Measurements from ENCODE around the gene SLC9A1.
A peak's percentile ranks its signal among the peaks of the same experiment; 100 is the strongest.
"Not testable (repeated sequence)": the region's sequence is repeated elsewhere in the genome, so short reads cannot be mapped to it uniquely, and the experiment has no call there.

The SLC9A1 gene

GRCh38 chr1:27132624-27133023 lies 22.3 kb downstream of the SLC9A1 start:
- DNase-seq (ENCODE audit: low spot score) = no peak

DNA sequence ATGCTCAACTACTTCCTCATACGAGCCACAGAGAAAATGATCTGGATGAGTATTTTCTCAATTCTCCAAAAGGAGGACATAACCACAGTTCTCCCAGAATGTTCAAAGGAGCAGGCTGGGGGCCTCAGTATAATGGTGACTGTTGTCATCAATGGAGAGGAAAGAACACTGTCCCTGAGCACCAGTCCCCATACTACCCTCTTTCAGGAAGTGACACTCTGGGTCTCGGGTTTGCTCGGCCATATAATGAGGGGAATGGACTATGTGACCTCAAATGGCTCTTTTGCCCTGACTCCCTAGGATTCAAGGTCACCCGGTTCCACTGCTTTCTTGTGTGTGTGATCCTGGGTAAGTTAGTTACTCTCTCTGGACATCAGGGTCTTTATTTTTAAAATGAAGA lies 22.8 kb downstream of the SLC9A1 start:
- DNase-seq (ENCODE audit: low spot score) = no peak

DNA sequence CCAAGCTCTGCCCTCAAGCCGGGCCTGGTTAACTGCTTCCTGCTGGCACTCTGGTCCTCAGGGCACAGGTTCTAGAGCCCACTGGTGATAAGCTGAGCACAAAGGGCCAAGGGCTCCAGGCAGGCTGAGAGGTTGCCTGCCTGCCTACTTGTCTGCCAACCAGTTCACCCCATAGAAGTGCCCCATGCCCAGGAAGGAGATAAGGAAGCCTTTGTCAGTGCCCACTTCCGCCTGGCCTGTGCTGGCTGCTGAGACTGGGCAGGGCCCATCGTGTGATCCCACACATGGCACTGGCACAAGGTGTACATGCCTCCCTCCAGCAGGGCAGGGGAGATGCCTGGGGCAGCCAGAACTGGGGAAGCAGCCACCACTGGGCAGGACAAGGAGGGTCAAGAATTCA lies 24.1 kb downstream of the SLC9A1 start:
- no peak for DNase-seq (ENCODE audit: low spot score)

DNA sequence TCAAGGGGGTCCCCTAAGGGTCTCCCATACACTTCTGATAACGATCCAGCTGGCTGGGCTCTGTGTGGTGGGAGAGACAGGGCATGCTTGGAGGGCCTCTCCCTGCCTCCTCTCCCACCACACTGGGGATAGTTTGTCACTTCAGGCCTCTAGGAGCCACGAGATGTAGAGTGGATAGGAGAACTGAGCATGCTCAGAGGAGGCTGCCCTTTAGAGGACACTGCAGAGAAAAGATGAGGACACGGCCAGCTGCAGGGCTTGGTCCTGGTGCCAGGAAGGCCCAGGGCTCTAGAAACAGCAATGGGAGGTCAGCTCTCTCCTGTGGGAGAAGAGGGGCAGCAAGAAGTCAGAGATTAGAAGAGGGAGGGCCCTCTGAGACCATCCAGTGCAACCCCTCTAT lies 25.7 kb downstream of the SLC9A1 start:
- no peak for DNase-seq (ENCODE audit: low spot score)

DNA sequence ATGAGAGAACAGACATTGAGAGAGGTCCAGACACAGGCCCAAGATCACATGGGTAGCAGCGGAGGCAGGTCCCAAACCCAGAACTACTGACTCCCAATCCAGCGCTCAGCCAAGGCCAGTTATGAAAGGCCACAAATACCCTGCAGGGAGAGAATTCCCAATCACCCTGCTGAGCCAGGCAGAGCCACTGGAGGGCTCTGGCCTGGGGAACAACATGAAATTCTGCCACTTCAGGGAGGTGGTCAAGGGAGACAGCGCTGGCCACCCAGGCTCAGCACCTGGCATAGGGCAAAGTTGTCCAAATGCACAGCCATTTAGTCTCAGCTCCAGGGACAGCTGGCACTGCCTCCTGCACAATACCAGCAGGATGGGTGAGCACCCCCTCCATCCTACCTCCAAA lies 27.5 kb downstream of the SLC9A1 start:
- no peak for DNase-seq (ENCODE audit: low spot score)

GRCh38 chr1:27126391-27126790 lies 28.5 kb downstream of the SLC9A1 start:
- no peak for DNase-seq (ENCODE audit: low spot score)

DNA sequence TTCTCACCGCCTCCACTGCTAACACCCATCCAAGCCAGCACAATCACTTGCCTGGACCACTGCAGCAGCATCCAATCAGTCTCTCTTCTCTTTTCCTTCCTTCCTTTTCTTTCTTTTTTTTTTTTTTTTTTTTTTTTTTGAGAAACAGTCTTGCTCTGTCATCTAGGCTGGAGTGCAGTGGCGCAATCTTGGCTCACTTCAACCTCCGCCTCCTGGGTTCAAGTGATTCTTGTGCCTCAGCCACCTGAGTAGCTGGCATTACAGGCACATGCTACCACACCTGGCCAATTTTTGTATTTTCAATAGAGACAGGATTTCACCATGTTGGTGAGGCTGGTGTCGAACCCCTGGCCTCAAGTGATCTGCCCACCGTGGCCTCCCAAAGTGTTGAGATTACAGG lies 29.8 kb downstream of the SLC9A1 start:
- not testable (repeated sequence) for DNase-seq (ENCODE audit: low spot score)

- no peak for DNase-seq (ENCODE audit: low spot score)
These were observed 30.5 kb downstream of the SLC9A1 start for GRCh38 chr1:27124405-27124804.

DNA sequence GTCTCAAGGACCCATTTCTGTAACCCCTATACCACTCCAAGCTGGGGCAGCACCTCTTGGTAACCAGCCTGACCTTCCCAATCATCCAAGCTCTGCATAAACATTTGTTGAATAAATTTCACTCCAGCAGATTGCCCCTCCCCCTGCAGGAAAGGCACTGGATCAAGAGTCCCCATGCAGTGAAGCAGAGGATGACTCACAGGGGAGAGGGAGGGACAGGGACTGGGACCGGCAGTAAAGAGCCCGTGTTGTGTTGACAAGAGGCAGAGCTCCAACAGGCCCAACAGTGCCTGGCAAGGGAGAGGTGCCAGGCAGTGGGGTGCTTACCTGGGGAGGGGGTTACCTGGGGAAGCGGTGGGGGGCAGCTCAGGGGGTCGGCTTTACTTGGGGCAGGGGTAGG lies 32.3 kb downstream of the SLC9A1 start:
- no peak for DNase-seq (ENCODE audit: low spot score)

- no peak for DNase-seq (ENCODE audit: low spot score)
These were observed 34.1 kb downstream of the SLC9A1 start for GRCh38 chr1:27120854-27121253.

DNA sequence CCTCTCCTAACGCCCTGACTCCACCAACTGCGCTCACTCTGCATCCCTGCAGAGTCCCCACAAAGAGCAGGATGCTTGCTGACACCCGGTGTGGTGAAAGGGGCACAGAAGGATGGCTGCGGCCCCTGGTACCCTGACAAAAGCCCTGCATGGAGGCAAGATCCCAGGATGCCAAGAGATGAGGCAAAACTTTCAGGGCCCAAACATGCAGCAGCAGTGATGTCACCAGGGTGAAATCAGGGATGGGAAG lies 36.6 kb downstream of the SLC9A1 start:
- DNase-seq (ENCODE audit: low spot score) = no peak

DNA sequence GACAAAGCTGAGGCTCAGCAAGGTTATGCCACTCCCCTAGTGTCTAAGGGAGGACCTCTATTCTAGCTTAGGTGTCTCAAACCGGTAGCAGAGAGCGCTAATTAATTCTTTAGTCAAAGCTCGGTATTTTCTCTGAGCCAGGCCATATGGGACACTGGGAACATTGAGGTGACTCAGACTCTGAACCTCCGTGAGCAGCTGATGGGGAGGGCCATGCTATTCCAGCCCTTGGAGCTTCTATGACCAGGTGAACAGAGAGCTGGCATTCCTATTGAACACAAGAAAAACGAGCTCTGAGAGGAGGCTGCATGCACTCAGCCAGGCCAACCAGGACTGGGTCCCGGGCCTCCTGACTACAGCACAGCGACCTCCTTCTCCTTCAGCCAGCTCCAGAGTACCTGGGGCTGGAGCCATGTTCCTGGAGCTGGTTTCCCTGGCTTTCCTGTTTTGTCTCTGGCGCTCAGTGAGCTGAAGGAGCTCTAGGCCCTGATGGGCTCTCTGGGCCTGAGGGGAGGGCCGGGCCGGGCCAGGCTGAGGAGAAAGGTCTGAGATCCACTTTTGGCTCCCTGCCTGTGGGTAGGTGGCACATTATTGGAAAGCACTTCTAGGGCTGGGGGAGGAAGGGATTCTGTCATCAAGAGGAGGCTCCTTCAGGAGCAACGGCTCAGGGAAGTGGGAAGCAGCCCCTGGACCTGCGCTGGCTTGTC lies 37.0 kb downstream of the SLC9A1 start:
- no peak for DNase-seq (ENCODE audit: low spot score)

DNA sequence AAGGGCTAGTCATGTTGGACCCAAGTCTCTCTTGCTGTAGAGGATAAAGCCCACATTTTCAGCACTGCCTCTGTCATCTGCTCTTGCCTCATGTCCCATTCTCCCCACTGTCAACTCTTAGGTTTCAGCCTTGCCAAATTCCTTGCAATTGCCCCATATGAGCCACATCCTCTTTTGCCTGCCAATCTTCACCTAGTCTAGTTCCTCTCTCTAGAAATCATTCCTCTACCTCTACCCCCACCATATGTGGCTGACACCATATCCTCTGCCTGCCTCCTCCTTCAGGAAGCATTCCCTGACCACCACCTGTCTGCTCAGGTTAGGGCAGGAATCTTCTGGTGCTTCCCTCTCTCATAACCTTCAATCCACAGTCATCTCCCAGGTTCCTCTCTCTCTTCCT lies 38.2 kb downstream of the SLC9A1 start:
- no peak for DNase-seq (ENCODE audit: low spot score)

DNA sequence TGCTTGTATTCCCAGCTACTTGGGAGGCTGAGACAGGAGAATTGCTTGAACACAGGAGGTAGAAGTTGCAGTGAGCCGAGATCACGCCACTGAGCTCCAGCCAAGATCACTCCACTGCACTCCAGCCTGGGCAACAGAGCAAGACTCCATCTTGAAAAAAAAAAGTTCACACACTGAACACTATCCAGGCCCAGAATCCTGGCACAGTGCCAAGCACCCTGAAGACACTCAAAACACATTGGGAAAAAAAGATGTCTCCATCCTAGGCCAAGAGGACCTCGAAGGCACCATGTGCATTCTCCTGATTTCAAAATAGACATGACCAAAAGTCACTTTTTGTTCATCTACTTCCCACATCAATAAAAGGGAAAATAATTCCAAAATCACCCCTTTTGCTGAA lies 38.7 kb downstream of the SLC9A1 start:
- no peak for DNase-seq (ENCODE audit: low spot score)

DNA sequence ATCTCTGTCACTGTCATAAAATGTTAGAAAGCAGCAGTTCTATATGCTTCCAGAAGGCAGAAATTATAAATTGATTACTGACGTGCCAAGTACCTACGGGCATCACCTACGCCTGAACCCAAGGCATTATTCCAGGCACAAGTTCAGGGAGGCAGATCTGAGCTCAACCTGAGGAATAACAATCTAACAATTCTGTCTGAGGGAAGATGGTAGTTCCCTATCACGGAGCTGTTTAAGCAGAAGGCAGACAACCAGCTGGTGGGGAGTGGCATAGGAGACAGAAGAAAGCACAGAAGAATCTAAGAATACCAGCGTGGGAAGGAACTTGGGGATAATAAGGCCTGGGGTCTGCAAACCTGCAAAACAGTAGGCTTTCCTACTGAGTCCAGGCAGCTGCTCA lies 40.4 kb downstream of the SLC9A1 start:
- no peak for DNase-seq (ENCODE audit: low spot score)

- no peak for DNase-seq (ENCODE audit: low spot score)
These were observed 41.1 kb downstream of the SLC9A1 start for GRCh38 chr1:27113861-27114260.

DNA sequence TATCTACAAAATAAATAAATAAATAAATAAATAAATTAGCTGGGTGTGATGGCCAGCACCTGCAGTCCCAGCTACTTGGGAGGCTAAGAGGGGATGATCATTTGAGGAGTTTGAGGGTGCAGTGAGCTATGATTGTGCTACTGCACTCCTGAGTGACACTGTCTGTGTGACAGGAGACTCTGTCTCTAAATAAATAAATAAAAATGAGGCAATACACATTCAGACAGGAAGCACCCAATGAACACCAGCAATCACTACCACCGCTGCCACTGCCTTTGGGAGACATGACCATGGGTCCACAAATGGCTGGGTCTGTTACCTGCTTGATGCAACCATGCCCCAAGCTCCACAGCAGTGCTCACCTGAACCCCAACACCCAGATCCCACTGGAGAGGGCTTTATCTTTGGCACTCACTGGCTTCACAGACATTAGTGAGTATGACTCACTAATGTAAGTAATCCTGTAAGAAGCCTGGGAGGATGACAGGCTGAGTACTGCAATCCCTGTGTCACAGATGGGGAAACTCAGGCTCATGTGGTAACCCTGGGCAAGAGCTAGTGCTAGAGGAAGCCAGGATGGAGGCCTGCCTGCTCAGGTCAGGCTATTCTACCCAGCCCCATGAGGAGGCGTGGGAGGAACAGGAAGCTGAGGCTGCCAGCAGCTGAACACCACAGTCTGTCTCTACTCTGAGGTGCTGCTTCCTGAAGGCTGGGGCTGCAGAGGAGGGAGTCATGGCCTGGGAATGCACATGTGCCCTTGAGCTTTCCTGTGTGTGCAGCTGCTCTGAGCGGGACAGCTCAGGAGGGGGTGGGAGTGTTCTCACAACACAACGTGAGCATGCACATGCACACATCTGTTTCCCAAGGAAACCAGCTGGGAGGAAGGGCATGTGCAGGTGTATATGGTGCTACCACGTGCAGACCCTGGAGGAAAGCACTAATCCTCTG lies 43.0 kb downstream of the SLC9A1 start:
- peak; percentile 78 for DNase-seq (ENCODE audit: low spot score)

GRCh38 chr1:27109103-27109822 lies 45.7 kb downstream of the SLC9A1 start:
- DNase-seq (ENCODE audit: low spot score) = no peak

DNA sequence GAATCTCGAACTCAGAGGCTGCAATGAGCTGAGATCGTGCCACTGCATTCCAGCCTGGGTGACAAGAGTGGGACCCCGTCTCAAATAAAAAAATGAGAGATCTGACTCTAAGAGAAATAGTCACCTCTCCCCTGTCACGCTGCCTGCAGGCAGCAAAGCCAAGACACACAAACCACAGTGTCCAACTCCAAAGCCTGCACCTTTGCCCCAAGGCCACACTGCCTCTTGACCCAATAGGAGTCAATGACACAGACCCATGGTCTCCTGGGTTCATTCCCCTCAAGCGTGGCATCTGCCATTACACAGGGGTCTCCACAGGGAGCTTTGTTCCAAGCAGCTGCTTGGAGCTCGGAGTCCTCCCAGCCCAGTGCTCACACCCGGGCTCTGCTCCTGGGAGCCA lies 46.3 kb downstream of the SLC9A1 start:
- no peak for DNase-seq (ENCODE audit: low spot score)

- DNase-seq (ENCODE audit: low spot score) = no peak
These were observed 48.2 kb downstream of the SLC9A1 start for GRCh38 chr1:27106561-27107323.

- DNase-seq (ENCODE audit: low spot score) = no peak
These were observed 49.9 kb downstream of the SLC9A1 start for GRCh38 chr1:27105018-27105417.

GRCh38 chr1:27103498-27103897 lies 51.4 kb downstream of the SLC9A1 start:
- no peak for DNase-seq (ENCODE audit: low spot score)
